ENCODE data around the gene ACER3. TPM values are rescaled to one million over a fixed set of nuclear protein-coding genes. Genes with fewer than 3 reads are reported as not detected.
"Not testable (repeated sequence)": the region's sequence is repeated elsewhere in the genome, so short reads cannot be mapped to it uniquely, and the experiment has no call there.

ACER3 gene
- total RNA-seq (2014; rRNA removed; shearing (Covaris generic); ENCODE audit: low replicate concordance), result 2.9 and 10.7 TPM in 2 replicates

DNA sequence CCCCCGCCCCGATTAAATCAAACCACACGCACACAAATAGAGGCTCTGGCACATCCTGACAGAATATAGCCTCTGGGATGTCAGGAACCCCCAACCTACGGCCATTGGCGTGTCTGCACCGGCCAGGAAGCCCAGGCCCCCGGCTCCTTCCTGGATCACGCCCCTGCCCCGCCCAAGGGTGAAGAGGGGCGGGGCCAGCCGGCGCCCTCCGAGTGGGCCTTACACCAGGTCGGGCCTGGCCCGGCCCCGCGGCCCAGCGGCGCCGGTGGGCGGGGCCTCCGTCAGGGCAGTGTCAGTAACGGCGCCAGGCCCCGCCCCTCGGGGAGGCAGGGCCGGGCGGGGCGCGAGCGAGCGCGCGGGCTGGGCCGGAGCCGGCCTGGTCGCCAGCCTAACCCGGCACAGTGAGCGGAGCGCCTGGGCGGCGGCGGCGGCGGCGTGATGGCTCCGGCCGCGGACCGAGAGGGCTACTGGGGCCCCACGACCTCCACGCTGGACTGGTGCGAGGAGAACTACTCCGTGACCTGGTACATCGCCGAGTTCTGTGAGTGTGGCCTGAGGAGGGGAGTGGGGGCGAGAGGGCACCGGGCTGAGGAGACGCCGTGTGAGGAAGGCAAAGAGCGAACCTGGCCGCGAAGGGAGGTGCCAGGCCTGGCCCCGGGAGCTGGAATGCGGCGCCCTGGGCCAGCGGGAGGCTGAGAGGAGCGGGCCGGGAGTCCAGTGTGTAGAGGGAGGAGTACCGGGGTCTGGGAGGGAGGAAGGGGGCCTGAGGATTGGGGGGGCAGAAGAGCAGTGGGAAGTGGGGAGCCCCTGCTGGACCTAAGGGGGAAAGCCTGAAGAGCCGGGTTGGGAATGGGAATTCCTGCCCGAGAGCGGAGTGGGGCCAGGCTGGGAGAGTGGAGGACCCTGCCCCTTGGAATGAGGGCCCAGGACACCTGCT lies at the start of gene ACER3:
Gene ACER3, plus strand, starts transcription at position 380 of the 937 bp plus-strand sequence. Its CDS starts 59 bp downstream, at position 439.
- no peaks in the 10 kb centered on the region for H4K20me1 ChIP-seq (ENCODE audit: insufficient read depth, low read depth, low read length)
- DNase-seq, result peak; percentile 97
- H3K4me1 ChIP-seq (ENCODE audit: low read length), result peaks cover 15% of the 10 kb centered on the region
- H3K4me2 ChIP-seq (ENCODE audit: low read depth, low read length, poor library complexity, severe bottlenecking), result peak within 1 kb of the TSS; percentile 74
- peak within 1 kb of the TSS; percentile 92 for H3K4me3 ChIP-seq (ENCODE audit: low read length)
- H3K27me3 ChIP-seq (ENCODE audit: low read length), result no peaks in the 10 kb centered on the region
- H3K9me2 ChIP-seq (replicated peaks; ENCODE audit: insufficient read depth, low read length), result no peaks in the 10 kb centered on the region
- no peaks in the 10 kb centered on the region for H3K36me3 ChIP-seq (ENCODE audit: insufficient read depth, low read length)
- peak within 1 kb of the TSS; percentile 89 for H3K9ac ChIP-seq (ENCODE audit: low read length)
- no peaks in the 10 kb centered on the region for H3K9me3 ChIP-seq (ENCODE audit: low read length)
- H3K79me2 ChIP-seq (ENCODE audit: low read length), result no peaks in the 10 kb centered on the region
- H2AFZ ChIP-seq (ENCODE audit: low read length), result peak within 1 kb of the TSS; percentile 98
- no peak within 1 kb of the TSS for H3K27ac ChIP-seq (ENCODE audit: low read length)

GRCh38 chr11:76811259-76811658 lies 49.5 kb upstream of the ACER3 start:
- H3K27ac ChIP-seq (ENCODE audit: low read length), result no peak overlapping the region
- no peak overlapping the region for H3K4me3 ChIP-seq (ENCODE audit: low read length)
- no peaks in the 10 kb centered on the region for H3K27me3 ChIP-seq (ENCODE audit: low read length)
- no peaks in the 10 kb centered on the region for H3K36me3 ChIP-seq (ENCODE audit: insufficient read depth, low read length)
- H3K9me2 ChIP-seq (replicated peaks; ENCODE audit: insufficient read depth, low read length), result no peaks in the 10 kb centered on the region
- H3K9ac ChIP-seq (ENCODE audit: low read length), result no peak overlapping the region
- DNase-seq, result no peak
- no peak overlapping the region for H2AFZ ChIP-seq (ENCODE audit: low read length)
- no peaks in the 10 kb centered on the region for H4K20me1 ChIP-seq (ENCODE audit: insufficient read depth, low read depth, low read length)
- no peaks in the 10 kb centered on the region for H3K79me2 ChIP-seq (ENCODE audit: low read length)
- peaks cover 5% of the 10 kb centered on the region; the same call in 1 of the 2 replicates for H3K9me3 ChIP-seq (ENCODE audit: low read length)
- H3K4me2 ChIP-seq (ENCODE audit: low read depth, low read length, poor library complexity, severe bottlenecking), result no peak overlapping the region
- no peaks in the 10 kb centered on the region; the same call in 1 of the 2 replicates for H3K4me1 ChIP-seq (ENCODE audit: low read length)

GRCh38 chr11:76814414-76814813 lies 46.3 kb upstream of the ACER3 start:
- DNase-seq, result no peak
- H3K9me2 ChIP-seq (replicated peaks; ENCODE audit: insufficient read depth, low read length), result no peaks in the 10 kb centered on the region
- H2AFZ ChIP-seq (ENCODE audit: low read length), result no peak overlapping the region
- no peaks in the 10 kb centered on the region for H4K20me1 ChIP-seq (ENCODE audit: insufficient read depth, low read depth, low read length)
- no peaks in the 10 kb centered on the region for H3K4me1 ChIP-seq (ENCODE audit: low read length)
- no peak overlapping the region for H3K9ac ChIP-seq (ENCODE audit: low read length)
- H3K79me2 ChIP-seq (ENCODE audit: low read length), result no peaks in the 10 kb centered on the region
- no peaks in the 10 kb centered on the region for H3K36me3 ChIP-seq (ENCODE audit: insufficient read depth, low read length)
- no peak overlapping the region for H3K27ac ChIP-seq (ENCODE audit: low read length)
- H3K9me3 ChIP-seq (ENCODE audit: low read length), result peaks cover 5% of the 10 kb centered on the region; the same call in 1 of the 2 replicates
- H3K4me2 ChIP-seq (ENCODE audit: low read depth, low read length, poor library complexity, severe bottlenecking), result no peak overlapping the region
- no peaks in the 10 kb centered on the region for H3K27me3 ChIP-seq (ENCODE audit: low read length)
- H3K4me3 ChIP-seq (ENCODE audit: low read length), result no peak overlapping the region

DNA sequence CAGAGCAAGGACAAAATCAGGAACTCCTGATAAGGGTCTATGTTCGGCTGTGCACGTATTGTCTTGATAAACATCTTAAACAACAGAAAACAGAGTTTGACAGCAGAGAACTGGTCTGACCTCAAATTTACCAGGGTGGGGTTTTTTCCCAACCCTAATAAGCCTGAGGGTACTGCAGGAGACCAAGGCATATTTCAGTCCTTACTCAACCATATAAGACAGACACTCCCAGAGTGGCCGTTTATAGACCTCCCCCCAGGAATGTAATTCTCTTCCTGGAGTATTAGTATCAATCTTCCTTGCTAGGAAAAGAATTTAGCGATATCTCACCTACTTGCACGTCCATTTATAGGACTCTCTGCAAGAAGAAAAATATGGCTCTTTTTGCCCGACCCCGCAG lies 45.0 kb upstream of the ACER3 start:
- not testable (repeated sequence) for H3K4me3 ChIP-seq (ENCODE audit: low read length); H3K36me3 ChIP-seq (ENCODE audit: insufficient read depth, low read length); H4K20me1 ChIP-seq (ENCODE audit: insufficient read depth, low read depth, low read length); H3K4me2 ChIP-seq (ENCODE audit: low read depth, low read length, poor library complexity, severe bottlenecking); H2AFZ ChIP-seq (ENCODE audit: low read length); H3K4me1 ChIP-seq (ENCODE audit: low read length); H3K9ac ChIP-seq (ENCODE audit: low read length); H3K27me3 ChIP-seq (ENCODE audit: low read length); H3K9me2 ChIP-seq (replicated peaks; ENCODE audit: insufficient read depth, low read length); H3K79me2 ChIP-seq (ENCODE audit: low read length); H3K9me3 ChIP-seq (ENCODE audit: low read length); DNase-seq; H3K27ac ChIP-seq (ENCODE audit: low read length)

GRCh38 chr11:76820184-76820566 lies 40.5 kb upstream of the ACER3 start:
- no peak overlapping the region for H3K27ac ChIP-seq (ENCODE audit: low read length)
- no peak overlapping the region for H3K4me2 ChIP-seq (ENCODE audit: low read depth, low read length, poor library complexity, severe bottlenecking)
- H3K36me3 ChIP-seq (ENCODE audit: insufficient read depth, low read length), result no peaks in the 10 kb centered on the region
- H4K20me1 ChIP-seq (ENCODE audit: insufficient read depth, low read depth, low read length), result no peaks in the 10 kb centered on the region
- peaks cover 8% of the 10 kb centered on the region for H3K4me1 ChIP-seq (ENCODE audit: low read length)
- H3K27me3 ChIP-seq (ENCODE audit: low read length), result no peaks in the 10 kb centered on the region
- no peaks in the 10 kb centered on the region for H3K9me2 ChIP-seq (replicated peaks; ENCODE audit: insufficient read depth, low read length)
- no peak overlapping the region for H3K9ac ChIP-seq (ENCODE audit: low read length)
- no peak for DNase-seq
- no peak overlapping the region for H2AFZ ChIP-seq (ENCODE audit: low read length)
- H3K9me3 ChIP-seq (ENCODE audit: low read length), result no peaks in the 10 kb centered on the region
- no peaks in the 10 kb centered on the region for H3K79me2 ChIP-seq (ENCODE audit: low read length)
- no peak overlapping the region for H3K4me3 ChIP-seq (ENCODE audit: low read length)

DNA sequence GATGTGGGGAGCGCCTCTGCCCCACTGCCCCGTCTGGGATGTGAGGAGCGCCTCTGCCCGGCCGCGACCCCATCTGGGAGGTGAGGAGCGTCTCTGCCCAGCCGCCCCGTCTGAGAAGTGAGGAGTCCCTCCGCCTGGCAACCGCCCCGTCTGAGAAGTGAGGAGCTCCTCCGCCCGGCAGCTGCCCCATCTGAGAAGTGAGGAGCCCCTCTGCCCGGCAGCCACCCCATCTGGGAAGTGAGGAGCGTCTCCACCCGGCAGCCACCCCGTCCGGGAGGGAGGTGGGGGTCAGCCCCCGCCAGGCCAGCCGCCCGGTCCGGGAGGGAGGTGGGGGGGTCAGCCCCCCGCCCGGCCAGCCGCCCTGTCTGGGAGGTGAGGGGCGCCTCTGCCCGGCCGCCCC lies 39.3 kb upstream of the ACER3 start:
- H3K9me2 ChIP-seq (replicated peaks; ENCODE audit: insufficient read depth, low read length); H3K79me2 ChIP-seq (ENCODE audit: low read length); H3K9me3 ChIP-seq (ENCODE audit: low read length); H4K20me1 ChIP-seq (ENCODE audit: insufficient read depth, low read depth, low read length); H2AFZ ChIP-seq (ENCODE audit: low read length); H3K4me2 ChIP-seq (ENCODE audit: low read depth, low read length, poor library complexity, severe bottlenecking); H3K36me3 ChIP-seq (ENCODE audit: insufficient read depth, low read length); H3K4me1 ChIP-seq (ENCODE audit: low read length); H3K4me3 ChIP-seq (ENCODE audit: low read length); H3K27me3 ChIP-seq (ENCODE audit: low read length); DNase-seq; H3K9ac ChIP-seq (ENCODE audit: low read length); H3K27ac ChIP-seq (ENCODE audit: low read length): not testable (repeated sequence)

DNA sequence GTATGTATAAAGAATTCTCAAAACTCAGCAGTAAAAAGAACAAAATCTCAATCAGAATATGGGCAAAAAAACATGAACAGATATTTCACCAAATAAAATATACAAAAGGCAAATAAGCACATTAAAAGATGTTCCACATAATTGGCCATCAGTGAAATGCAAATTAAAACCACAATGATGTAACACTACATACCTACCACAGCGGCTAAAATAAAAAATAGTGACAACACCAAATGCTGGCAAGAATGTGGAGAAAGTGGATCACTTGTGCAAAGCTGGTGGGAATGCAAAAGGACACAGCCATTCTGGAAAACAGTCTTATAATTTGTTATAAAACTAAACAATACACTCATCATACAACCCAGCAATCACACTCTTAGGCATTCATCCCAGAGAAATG lies 38.3 kb upstream of the ACER3 start:
- Histone ChIP-seq H3K9ac (ENCODE audit: low read length) (no peak overlapping the region), H3K4me3 (ENCODE audit: low read length) (no peak overlapping the region), H2AFZ (ENCODE audit: low read length) (no peak overlapping the region), H3K9me3 (ENCODE audit: low read length) (no peaks in the 10 kb centered on the region), H3K27ac (ENCODE audit: low read length) (no peak overlapping the region), H3K27me3 (ENCODE audit: low read length) (no peaks in the 10 kb centered on the region), H3K4me1 (ENCODE audit: low read length) (peaks cover 8% of the 10 kb centered on the region), H3K9me2 (replicated peaks; ENCODE audit: insufficient read depth, low read length) (no peaks in the 10 kb centered on the region), H3K79me2 (ENCODE audit: low read length) (no peaks in the 10 kb centered on the region), H3K36me3 (ENCODE audit: insufficient read depth, low read length) (no peaks in the 10 kb centered on the region), H4K20me1 (ENCODE audit: insufficient read depth, low read depth, low read length) (no peaks in the 10 kb centered on the region), H3K4me2 (ENCODE audit: low read depth, low read length, poor library complexity, severe bottlenecking) (no peak overlapping the region)
- peak; percentile 55 for DNase-seq

GRCh38 chr11:76823481-76824028 lies 37.2 kb upstream of the ACER3 start:
- no peaks in the 10 kb centered on the region for H3K27me3 ChIP-seq (ENCODE audit: low read length)
- H3K4me3 ChIP-seq (ENCODE audit: low read length), result no peak overlapping the region
- no peaks in the 10 kb centered on the region for H3K79me2 ChIP-seq (ENCODE audit: low read length)
- H3K9ac ChIP-seq (ENCODE audit: low read length), result no peak overlapping the region
- H3K36me3 ChIP-seq (ENCODE audit: insufficient read depth, low read length), result no peaks in the 10 kb centered on the region
- peaks cover 8% of the 10 kb centered on the region for H3K4me1 ChIP-seq (ENCODE audit: low read length)
- DNase-seq, result no peak
- no peak overlapping the region for H2AFZ ChIP-seq (ENCODE audit: low read length)
- no peak overlapping the region for H3K4me2 ChIP-seq (ENCODE audit: low read depth, low read length, poor library complexity, severe bottlenecking)
- H4K20me1 ChIP-seq (ENCODE audit: insufficient read depth, low read depth, low read length), result no peaks in the 10 kb centered on the region
- H3K9me2 ChIP-seq (replicated peaks; ENCODE audit: insufficient read depth, low read length), result no peaks in the 10 kb centered on the region
- H3K9me3 ChIP-seq (ENCODE audit: low read length), result no peaks in the 10 kb centered on the region
- no peak overlapping the region for H3K27ac ChIP-seq (ENCODE audit: low read length)

Measured in Karpas-422 (cell line).